Activated CD4-positive, alpha-beta T cell treated with anti-CD3 and anti-CD28 coated beads, Interleukin-2, amount 50 U/mL, for 48 hours (primary cell): ENCODE measurements around the gene GARIN5B.

Experiments used
- DNase-seq, 2 experiments: peaks; one replicate each; pipeline ENCODE4 v3.0.0-alpha.2; 2020

GARIN5B gene

DNA sequence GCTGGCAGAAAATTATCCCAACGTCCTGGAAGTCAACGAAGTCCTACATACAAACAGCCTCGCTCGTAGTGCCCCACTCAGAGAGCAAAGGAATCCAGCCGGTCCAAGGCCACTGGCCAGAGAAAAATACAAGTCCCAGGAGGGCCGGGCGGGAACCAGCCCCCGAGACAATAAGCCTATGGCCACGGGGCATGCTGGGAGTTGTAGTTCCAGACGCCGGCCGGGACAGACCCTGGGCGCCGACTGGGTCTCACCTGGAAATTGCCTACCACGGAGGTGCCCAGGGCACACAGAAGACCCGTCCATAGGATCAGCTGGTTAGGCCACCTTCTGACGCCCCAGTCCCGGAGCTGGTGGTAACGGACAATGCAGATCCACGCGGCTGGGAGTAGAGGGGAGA, 43.3 kb downstream of the GARIN5B start:
- DNase-seq, result no peak

GRCh38 chr19:55316646-55317045, 46.4 kb downstream of the GARIN5B start:
- no peak for DNase-seq

DNA sequence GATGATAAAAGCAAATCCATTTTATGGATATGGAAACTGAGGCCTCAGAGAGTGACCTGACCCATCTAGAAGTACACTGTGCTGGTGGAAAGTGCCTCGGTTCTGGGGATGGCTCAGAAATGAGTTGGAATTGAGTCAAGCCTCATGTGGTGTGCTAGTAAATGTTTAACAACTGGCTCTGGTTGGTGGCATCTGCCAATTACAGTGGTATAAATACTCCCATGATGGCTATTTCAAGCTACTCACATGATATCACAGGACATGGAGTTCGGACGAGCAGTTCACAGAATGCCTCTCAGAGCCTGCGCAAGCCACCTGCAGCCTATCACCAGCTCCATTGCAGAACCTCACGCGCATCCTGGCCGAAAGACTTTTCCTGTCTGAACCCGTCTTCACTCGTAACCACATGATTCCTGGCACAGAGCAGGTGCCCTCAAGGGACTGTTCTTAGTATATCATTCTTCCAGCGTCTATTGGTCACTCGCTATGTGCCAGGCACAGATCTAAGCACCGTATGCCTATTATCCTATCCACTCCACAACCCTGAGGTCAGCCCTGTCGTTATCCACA, 47.0 kb downstream of the GARIN5B start:
- DNase-seq, result no peak

DNA sequence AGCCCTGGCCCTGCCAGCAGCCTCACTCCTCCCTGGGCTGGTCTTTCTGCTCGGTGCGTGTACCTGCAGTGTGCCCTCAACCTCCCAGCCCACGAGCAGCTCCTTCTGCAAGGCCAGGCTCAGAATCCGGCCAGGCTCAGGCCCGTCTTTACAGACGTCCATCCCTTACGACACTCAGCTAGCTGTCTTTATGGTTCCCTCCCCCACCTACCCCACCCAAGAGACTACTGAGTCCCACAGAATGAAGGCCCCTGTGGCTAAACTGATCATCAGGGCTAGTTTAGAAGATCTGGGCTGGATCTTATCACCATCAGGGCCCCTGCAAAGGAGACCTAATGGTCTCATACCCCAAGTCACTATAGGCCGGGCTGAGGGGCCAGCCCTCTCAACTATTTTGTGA, 48.7 kb downstream of the GARIN5B start:
- no peak for DNase-seq

GRCh38 chr19:55312621-55313512, 50.2 kb downstream of the GARIN5B start:
- DNase-seq, result no peak

DNA sequence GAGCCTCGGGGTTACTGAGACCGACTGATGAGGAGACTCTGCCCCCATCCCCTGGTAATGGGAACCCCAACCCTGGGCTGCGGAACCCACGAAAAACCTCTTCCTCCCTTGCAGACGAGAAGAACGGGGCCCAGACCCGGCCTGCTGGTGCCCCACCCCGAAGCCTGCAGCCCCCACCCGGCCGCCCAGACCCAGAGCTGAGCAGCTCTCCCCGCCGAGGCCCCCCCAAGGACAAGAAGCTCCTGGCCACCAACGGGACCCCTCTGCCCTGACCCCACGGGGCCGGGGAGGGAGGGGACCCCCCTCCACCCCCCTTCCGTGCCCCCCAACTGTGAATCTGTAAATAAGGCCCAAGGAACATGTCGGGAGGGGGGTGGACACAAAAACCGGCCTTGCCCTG, 51.3 kb downstream of the GARIN5B start:
- no peak for DNase-seq

DNA sequence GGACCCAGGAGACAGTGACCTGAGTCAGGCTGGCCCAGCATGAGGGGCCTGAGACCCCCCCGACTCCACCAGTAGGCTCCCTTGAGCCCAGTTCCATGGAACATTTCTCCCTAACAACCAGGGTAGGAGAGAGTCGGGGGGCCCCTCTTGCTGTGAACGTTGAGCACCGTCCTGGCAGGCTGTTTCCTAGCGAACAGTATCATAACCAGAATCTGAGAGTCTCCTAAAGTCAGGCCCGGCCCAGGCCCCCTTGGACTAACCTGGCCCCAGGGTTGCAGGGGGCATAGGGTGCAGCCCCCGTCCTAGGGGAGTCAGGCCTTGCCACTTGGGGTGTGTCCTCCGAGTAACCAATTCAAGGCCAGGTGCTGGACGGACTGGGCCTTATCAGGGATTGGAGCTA, 51.7 kb downstream of the GARIN5B start:
- DNase-seq, result no peak

- no peak for DNase-seq
These were observed 52.6 kb downstream of the GARIN5B start for GRCh38 chr19:55310498-55310897.

GRCh38 chr19:55309448-55309847, 53.6 kb downstream of the GARIN5B start:
- DNase-seq, result no peak

DNA sequence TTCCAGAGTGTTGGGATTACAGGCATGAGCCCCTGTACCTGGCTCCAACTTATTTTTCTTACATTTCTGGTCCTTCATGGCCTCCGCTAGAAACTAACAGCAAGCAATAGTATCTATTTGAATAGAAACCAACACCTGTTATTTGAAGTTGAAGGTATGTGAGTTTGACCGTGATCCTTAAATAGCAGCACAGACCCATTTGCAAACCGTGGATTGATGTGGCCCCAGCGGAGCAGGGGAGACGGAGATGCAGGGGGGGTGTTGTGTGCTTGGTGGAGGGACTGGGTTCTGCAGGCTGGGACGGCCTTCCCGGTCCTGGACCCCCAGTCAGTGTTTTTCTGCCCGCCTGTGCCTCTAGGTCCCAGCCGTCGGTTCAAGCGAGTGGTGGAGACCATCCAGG, 54.8 kb downstream of the GARIN5B start:
- no peak for DNase-seq

DNA sequence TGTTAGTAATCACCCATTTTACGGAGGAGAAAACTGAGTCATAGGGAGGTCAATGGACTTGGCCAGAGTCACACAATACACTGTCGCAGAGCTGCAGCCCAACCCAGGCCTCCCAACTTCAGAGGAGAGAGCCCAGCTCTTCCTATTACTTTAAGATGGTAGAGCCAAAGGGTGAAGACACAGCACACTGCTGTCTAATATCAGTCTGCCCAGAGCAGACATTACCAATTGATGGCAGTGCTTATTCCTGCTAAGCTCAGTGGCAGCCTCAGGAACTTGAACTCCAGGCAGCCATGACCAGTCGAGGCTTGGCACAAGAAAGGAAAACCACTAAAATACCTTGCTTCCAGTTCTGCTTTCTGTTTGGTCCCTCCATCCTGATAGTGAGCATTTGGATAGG, 56.3 kb downstream of the GARIN5B start:
- no peak for DNase-seq

DNA sequence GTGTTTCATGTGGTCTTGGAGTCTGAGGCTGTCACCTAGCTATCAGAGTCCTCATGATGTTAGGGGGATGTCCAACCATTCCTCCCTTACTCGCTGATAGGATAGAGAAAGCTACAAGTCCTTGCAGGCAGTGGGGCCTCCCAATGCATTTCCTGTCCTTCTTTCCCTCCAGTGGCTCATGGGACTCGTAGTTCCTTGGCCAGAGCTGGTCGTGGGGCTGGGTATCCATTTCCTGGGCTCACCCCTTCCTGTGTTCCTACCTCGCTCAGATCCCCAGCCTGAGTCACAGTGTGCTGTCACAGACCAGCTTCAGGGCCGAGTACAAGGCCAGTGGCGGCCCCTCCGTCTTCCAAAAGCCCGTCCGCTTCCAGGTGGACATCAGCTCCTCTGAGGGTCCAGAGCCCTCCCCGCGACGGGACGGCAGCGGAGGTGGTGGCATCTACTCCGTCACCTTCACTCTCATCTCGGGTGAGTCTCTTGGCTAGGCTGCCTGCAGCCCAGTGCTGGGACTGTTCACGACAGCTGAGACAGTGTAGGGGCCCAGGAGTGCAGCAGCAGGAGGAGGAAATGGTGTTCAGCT, 57.0 kb downstream of the GARIN5B start:
- no peak for DNase-seq

DNA sequence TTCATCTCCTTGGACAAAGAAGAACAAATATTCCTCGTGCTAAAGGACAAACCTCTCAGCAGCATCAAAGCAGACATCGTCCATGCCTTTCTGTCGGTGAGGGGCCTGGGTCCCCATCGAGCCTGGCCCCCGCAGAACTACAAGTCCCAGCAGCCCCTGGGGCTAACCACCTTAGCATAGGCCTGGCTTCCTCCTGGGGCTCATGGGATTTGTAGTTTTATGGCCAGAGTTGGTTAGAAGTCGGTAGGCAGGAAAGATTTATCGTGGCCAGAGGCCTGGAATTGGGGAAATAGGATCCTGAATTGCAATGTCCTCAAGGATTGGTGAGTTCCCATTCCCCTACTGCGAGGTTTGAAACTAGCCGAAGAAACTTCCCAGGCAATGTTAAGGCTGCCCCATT, 57.6 kb downstream of the GARIN5B start:
- peak; percentile 46 to 55 for DNase-seq

- no peak for DNase-seq
These were observed 58.1 kb downstream of the GARIN5B start for GRCh38 chr19:55304980-55305379.
